GM12878 (cell line): ENCODE results near the gene DNAH2. TPM values are rescaled to one million over a fixed set of nuclear protein-coding genes. Genes with fewer than 3 reads are reported as not detected.

Experiments
- ATAC-seq: fragments of 200-7000 bp; cut with Tn5 transposase; 3 replicates; pipeline ENCODE4 v1.9.1; 2020; ENCODE audit warnings: mild to moderate bottlenecking, moderate library complexity
- BruUV-seq: library from RNA; stranded (reverse); fragments of 400-500 nt; replicated peaks from 2 replicates; lab custom pipeline; 2021; lab: Mats Ljungman, UMichigan
- CTCF ChIA-PET: fragments of 300-600 bp; sonication (Branson Sonifier 250); formaldehyde crosslinking; extraction: SDS; loops from one replicate; lab custom pipeline; 2021; ENCODE audit warnings: inconsistent platforms; lab: Yijun Ruan, JAX
- POLR2A ChIA-PET: fragments of 350-600 bp; formaldehyde crosslinking; extraction: SDS; loops from one replicate; lab custom pipeline; 2021; ENCODE audit warnings: inconsistent platforms; lab: Charles Lee
- RAD21 ChIA-PET: fragments of 300-600 bp; sonication (Branson Sonifier 250); formaldehyde crosslinking; loops from one replicate; lab custom pipeline; 2023; ENCODE audit warnings: antibody characterized with exemption; ENCODE audit not compliant: unreplicated experiment; lab: Charles Lee
- SMC1A ChIA-PET: fragments of 300-600 bp; sonication (Branson Sonifier 250); formaldehyde crosslinking; loops from one replicate; lab custom pipeline; 2023; ENCODE audit not compliant: unreplicated experiment, uncharacterized antibody; lab: Charles Lee
- DNase-seq: peaks from one replicate; pipeline ENCODE4 v3.0.0-alpha.2; 2011; ENCODE audit warnings: low read depth, low spot score
- FAIRE-seq: peaks from 3 replicates; lab custom pipeline; 2011; peaks lifted over from hg19 to GRCh38; lab: Jason Lieb, UNC
- H2AFZ ChIP-seq: 2 replicates; pipeline ENCODE4 v1.6.0; 2011; ENCODE audit warnings: low read depth, low read length, control low read depth; ENCODE audit not compliant: control insufficient read depth
- H3K27ac ChIP-seq: 2 replicates; pipeline ENCODE4 v1.5.1; 2011; ENCODE audit warnings: control low read depth; ENCODE audit not compliant: control insufficient read depth, insufficient read depth
- H3K27me3 ChIP-seq, 2 experiments: replicated peaks in 1 of 2; 2 replicates each; pipeline versions ENCODE4 v1.6.0 to v1.6.1; 2011; ENCODE audit warnings: low read length in 1 of 2; ENCODE audit not compliant: control insufficient read depth in 2 of 2, insufficient read depth in 2 of 2
- H3K36me3 ChIP-seq, 2 experiments: 2 replicates each; pipeline ENCODE4 v1.5.1; 2011; ENCODE audit warnings: low read length in 1 of 2; ENCODE audit not compliant: control insufficient read depth in 2 of 2, insufficient read depth in 2 of 2
- H3K4me1 ChIP-seq: 2 replicates; pipeline ENCODE4 v1.6.1; 2011; ENCODE audit warnings: mild to moderate bottlenecking, low read length, moderate library complexity, mixed read lengths; ENCODE audit not compliant: control insufficient read depth, insufficient read depth
- H3K4me2 ChIP-seq: 2 replicates; pipeline ENCODE4 v1.6.0; 2011; ENCODE audit warnings: control low read depth; ENCODE audit not compliant: control insufficient read depth, insufficient read depth
- H3K4me3 ChIP-seq: fragments of 200-600 bp; sonication (generic); 2 replicates; pipeline ENCODE4 v1.5.1; 2016
- H3K79me2 ChIP-seq: 2 replicates; pipeline ENCODE4 v1.6.0; 2011; ENCODE audit warnings: low read length; ENCODE audit not compliant: control insufficient read depth, insufficient read depth
- H3K9ac ChIP-seq: 2 replicates; pipeline ENCODE4 v1.8.0; 2011; ENCODE audit warnings: low read length, control low read depth, mixed read lengths; ENCODE audit not compliant: control insufficient read depth, insufficient read depth
- H3K9me3 ChIP-seq: replicated peaks from 3 replicates; pipeline ENCODE4 v1.5.1; 2011; ENCODE audit warnings: mild to moderate bottlenecking, low read length; ENCODE audit not compliant: control insufficient read depth, insufficient read depth
- H4K20me1 ChIP-seq: 2 replicates; pipeline ENCODE4 v1.6.0; 2011; ENCODE audit not compliant: control insufficient read depth, insufficient read depth
- BRCA1 ChIP-seq: IDR thresholded peaks from 2 replicates; pipeline ENCODE4 v1.6.1; 2011; ENCODE audit warnings: low read depth, low read length, improper control_type of control experiment
- CHD2 ChIP-seq: IDR thresholded peaks from 2 replicates; pipeline ENCODE4 v1.6.1; 2011; ENCODE audit warnings: low read depth, low read length, improper control_type of control experiment, borderline replicate concordance
- IKZF2 ChIP-seq, 2 experiments: fragments of 450-650 bp; IDR thresholded peaks; 2 replicates each; pipeline ENCODE4 v1.6.1; 2017; ENCODE audit warnings: mild to moderate bottlenecking in 2 of 2, moderate library complexity in 2 of 2
- SP1 ChIP-seq: IDR thresholded peaks from one replicate; pipeline ENCODE4 v1.6.1; 2011; ENCODE audit warnings: low read depth, low read length
- SREBF1 ChIP-seq: IDR thresholded peaks from 2 replicates; pipeline ENCODE4 v1.6.1; 2012; ENCODE audit warnings: mild to moderate bottlenecking, low read length
- TCF7 ChIP-seq: IDR thresholded peaks from 2 replicates; pipeline ENCODE4 v1.6.1; 2014; ENCODE audit warnings: antibody characterized with exemption, borderline replicate concordance
- WGBS: methylation state at CpG from one replicate; pipeline ENCODE4 v1.1.6; 2016; ENCODE audit warnings: low lambda C conversion rate; ENCODE audit not compliant: insufficient replicate concordance, insufficient coverage; ENCODE audit errors: missing lambda C conversion rate; 5-methylcytosine and 5-hydroxymethylcytosine counted together
- in situ Hi-C: fragments of 300-500 bp; cut with MboI; formaldehyde crosslinking; loops from 9 replicates; pipeline ENCODE4 v1.14.3; 2018; ENCODE audit warnings: mixed read lengths
- intact Hi-C: fragments of 100-400 bp; cut with micrococcal nuclease; formaldehyde crosslinking; loops from one replicate; pipeline ENCODE4 v1.14.2; 2022; ENCODE audit not compliant: unreplicated experiment
- polyA plus RNA-seq, 11 experiments: library from polyadenylated mRNA; depleted of rRNA in 4 of 11; unstranded in 6 of 11; stranded (reverse) in 5 of 11; fragments of >200 nt; fragmentation: Nextera tagmentation in 4 of 11; fragmentation: Illumina TruSeq in 1 of 11; extraction: Ambion mirVana in 4 of 11; extraction: Trizol in 1 of 11; gene quantifications; 1 replicate in 1 of 11; 2 replicates in 10 of 11; pipeline versions ENCODE4 v1.2.1 to v1.2.3, GENCODE V29; 2011 to 2016; ENCODE audit warnings: inconsistent platforms in 2 of 11, missing spikeins in 2 of 11, low read depth in 1 of 11
- total RNA-seq, 4 experiments: library from RNA; depleted of rRNA in 3 of 4; stranded (reverse); fragments of >200 nt in 3 of 4; fragmentation: Illumina TruSeq in 1 of 4; extraction: Trizol in 1 of 4; gene quantifications; 2 replicates each; pipeline versions ENCODE4 v1.2.1 to v1.2.3, GENCODE V29; 2013 to 2021
- TF ChIP-seq, protein P1 (sequence below): fragments of 450-650 bp; IDR thresholded peaks from 2 replicates; pipeline ENCODE4 v1.6.1; 2017; ENCODE audit warnings: low read depth, mild to moderate bottlenecking, moderate library complexity

The DNAH2 gene
- total and polyA plus RNA-seq, 10 of the 15 experiments (the other 5 are each of a cell fraction or from before 2014, with no cell fraction given): not detected

DNA sequence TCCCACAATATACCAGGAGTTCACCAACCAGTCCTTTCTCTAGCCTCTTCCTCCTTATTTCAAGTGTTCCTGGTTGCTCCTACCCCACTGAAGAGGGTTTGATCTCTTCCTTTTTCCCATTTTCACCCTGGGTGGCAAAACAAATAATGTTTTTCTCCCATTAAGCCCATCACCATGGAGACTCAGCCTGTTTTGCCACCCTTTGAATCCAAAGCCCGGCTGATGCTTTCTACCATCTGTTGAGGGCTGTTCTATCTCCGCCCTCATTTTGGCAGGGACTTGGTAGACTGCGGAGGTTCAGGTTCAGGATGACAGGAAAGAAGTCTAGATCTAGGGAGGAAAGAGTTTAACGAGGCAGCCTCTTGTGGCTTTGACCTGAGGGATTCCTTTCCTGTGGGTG is 2.6 kb downstream of the DNAH2 start:
- POLR2A ChIA-PET: interaction anchor here (0.6 to 0.8 kb wide), 3 partner anchors 33 to 403 kb away, joined by 3 to 5 read pairs (median 4); partner anchors contain the start of gene TP53
- TF ChIP-seq SP1: no peak
- no peak for TF ChIP-seq CHD2
- no peak for TF ChIP-seq IKZF2 (IDR thresholded peaks at IDR 0.05)
- TF ChIP-seq, all 136 proteins: peak for 0
- in situ Hi-C loops (no loop called here), intact Hi-C loops (no loop called here)
- H2AFZ ChIP-seq: no peak overlapping the region
- ChIA-PET RAD21 (no interaction called here), CTCF (interaction anchor here (1.8 kb wide), 1 partner anchor 88 kb away, joined by 6 read pairs; no protein-coding TSS in a partner anchor), SMC1A (no interaction called here)
- no peak for FAIRE-seq
- no peak for ATAC-seq
- H3K27me3 ChIP-seq: peaks cover 6 to 7% of the 10 kb centered on the region in 2 experiments; a peak in 3 of 4 replicates
- DNase-seq: no peak
- 46% methylated on average over 4 of the region's 4 CpGs for WGBS
- H3K9ac ChIP-seq: no peak overlapping the region
- H3K9me3 ChIP-seq: no peaks in the 10 kb centered on the region
- H4K20me1 ChIP-seq: no peaks in the 10 kb centered on the region
- no peak overlapping the region for H3K27ac ChIP-seq
- H3K4me1 ChIP-seq: no peaks in the 10 kb centered on the region
- BruUV-seq: no TSS peak
- H3K4me3 ChIP-seq: no peak overlapping the region
- H3K4me2 ChIP-seq: no peak overlapping the region
- H3K36me3 ChIP-seq: no peaks in the 10 kb centered on the region
- no peaks in the 10 kb centered on the region for H3K79me2 ChIP-seq

DNA sequence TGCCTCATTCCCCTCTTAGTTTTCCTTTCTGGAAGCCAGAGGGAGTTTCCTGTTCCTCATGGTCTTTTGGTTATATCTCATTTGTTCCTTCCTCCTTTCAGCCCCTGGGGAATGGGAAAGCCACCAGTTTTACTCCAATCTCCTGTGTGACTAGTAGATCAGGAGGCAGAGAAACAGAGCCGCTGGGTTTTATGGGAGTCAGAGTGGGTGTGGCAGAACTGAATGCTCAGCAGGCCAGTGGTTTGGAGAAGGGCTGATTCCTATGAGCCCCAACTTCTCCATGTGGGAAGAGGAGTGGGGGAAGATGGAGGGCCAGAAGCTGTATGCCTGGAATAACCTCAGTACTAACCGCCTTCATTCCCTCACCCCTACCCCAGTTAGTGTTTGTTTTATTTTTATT is 4.1 kb downstream of the DNAH2 start:
- no peak for FAIRE-seq
- H3K27me3 ChIP-seq: peaks cover 5 to 6% of the 10 kb centered on the region in 2 experiments; a peak in 3 of 4 replicates
- H3K9me3 ChIP-seq: no peaks in the 10 kb centered on the region
- DNase-seq: no peak
- H4K20me1 ChIP-seq: no peaks in the 10 kb centered on the region
- H3K79me2 ChIP-seq: no peaks in the 10 kb centered on the region
- ChIA-PET POLR2A (interaction anchor here (0.6 kb wide), 1 partner anchor 144 kb away, joined by 5 read pairs; no protein-coding TSS in a partner anchor), CTCF (interaction anchor here (1.4 to 1.8 kb wide), 2 partner anchors 21 to 89 kb away, joined by 3 to 6 read pairs; no protein-coding TSS in a partner anchor), RAD21 (no interaction called here)
- intact Hi-C loops: no loop called here
- no peak overlapping the region for H3K27ac ChIP-seq
- WGBS: 65% methylated on average over 2 of the region's 2 CpGs
- BruUV-seq: no TSS peak
- H3K36me3 ChIP-seq: no peaks in the 10 kb centered on the region
- H3K4me3 ChIP-seq: no peak overlapping the region
- H2AFZ ChIP-seq: no peak overlapping the region
- ATAC-seq: no peak
- TF ChIP-seq TCF7: no peak
- TF ChIP-seq BRCA1: no peak
- TF ChIP-seq, protein P1, sequence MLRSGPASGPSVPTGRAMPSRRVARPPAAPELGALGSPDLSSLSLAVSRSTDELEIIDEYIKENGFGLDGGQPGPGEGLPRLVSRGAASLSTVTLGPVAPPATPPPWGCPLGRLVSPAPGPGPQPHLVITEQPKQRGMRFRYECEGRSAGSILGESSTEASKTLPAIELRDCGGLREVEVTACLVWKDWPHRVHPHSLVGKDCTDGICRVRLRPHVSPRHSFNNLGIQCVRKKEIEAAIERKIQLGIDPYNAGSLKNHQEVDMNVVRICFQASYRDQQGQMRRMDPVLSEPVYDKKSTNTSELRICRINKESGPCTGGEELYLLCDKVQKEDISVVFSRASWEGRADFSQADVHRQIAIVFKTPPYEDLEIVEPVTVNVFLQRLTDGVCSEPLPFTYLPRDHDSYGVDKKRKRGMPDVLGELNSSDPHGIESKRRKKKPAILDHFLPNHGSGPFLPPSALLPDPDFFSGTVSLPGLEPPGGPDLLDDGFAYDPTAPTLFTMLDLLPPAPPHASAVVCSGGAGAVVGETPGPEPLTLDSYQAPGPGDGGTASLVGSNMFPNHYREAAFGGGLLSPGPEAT: no peak
- no peak for TF ChIP-seq SREBF1
- TF ChIP-seq, all 136 proteins: peak for 0
- Histone ChIP-seq H3K9ac (no peak overlapping the region), H3K4me1 (no peaks in the 10 kb centered on the region), H3K4me2 (no peak overlapping the region)
- SMC1A ChIA-PET: no interaction called here
- in situ Hi-C loops: no loop called here
